ENCODE measurements around the gene ZNF283. TPM values are rescaled to one million over a fixed set of nuclear protein-coding genes. Genes with fewer than 3 reads are reported as not detected.

The ZNF283 gene
- total and polyA plus RNA-seq, 9 of the 15 experiments (the other 6 are each of a cell fraction or from before 2014, with no cell fraction given), result 6.0 to 19.5 (median 9.8) TPM

GRCh38 chr19:43781630-43782310 lies 45.4 kb upstream of the ZNF283 start (continued):
- TF ChIP-seq ZBTB43 (CRISPR knock-in tag; IDR thresholded peaks at IDR 0.05) (no peak), ZNF121 (CRISPR knock-in tag; conservative IDR thresholded peaks at IDR 0.05) (peak; percentile 79), PKNOX1 (IDR thresholded peaks at IDR 0.05) (no peak), DPF2 (IDR thresholded peaks at IDR 0.05) (peak; percentile 29; the same call in 1 of the 2 replicates), ZNF175 (CRISPR knock-in tag; IDR thresholded peaks at IDR 0.05; ENCODE audit: low read depth) (no peak), CBX1 (IDR thresholded peaks at IDR 0.05; ENCODE audit: low read depth) (peak; percentile 44; the same call in 1 of the 2 replicates), ZBTB8A (IDR thresholded peaks at IDR 0.05; ENCODE audit: partially characterized antibody) (no peak), SAFB2 (IDR thresholded peaks at IDR 0.05; ENCODE audit: borderline replicate concordance, low read depth, low read length, severe bottlenecking) (no peak), SMARCA5 (IDR thresholded peaks at IDR 0.05) (no peak), ZNF280A (IDR thresholded peaks at IDR 0.05; ENCODE audit: low read depth, partially characterized antibody) (no peak), VEZF1 (CRISPR knock-in tag; IDR thresholded peaks at IDR 0.05) (no peak), ZFP1 (CRISPR knock-in tag; IDR thresholded peaks at IDR 0.05) (no peak), SRSF1 (IDR thresholded peaks at IDR 0.05; ENCODE audit: low read depth, low read length) (no peak), TFAP4 (CRISPR knock-in tag; IDR thresholded peaks at IDR 0.05; ENCODE audit: borderline replicate concordance) (no peak)

All from K562 (cell line).